ENCODE data around the gene POLR2J3.
"Not testable (repeated sequence)": the region's sequence is repeated elsewhere in the genome, so short reads cannot be mapped to it uniquely, and the experiment has no call there.

The POLR2J3 gene

GRCh38 chr7:102572261-102573239 is at the start of gene POLR2J3:
TSS of gene POLR2J3 (minus strand) at chr7:102572583. CDS start at chr7:102572521, 62 bp downstream.
- DNase-seq = not testable (repeated sequence)

GRCh38 chr7:102618122-102618521 is 45.7 kb upstream of the POLR2J3 start:
- not testable (repeated sequence) for DNase-seq

DNA sequence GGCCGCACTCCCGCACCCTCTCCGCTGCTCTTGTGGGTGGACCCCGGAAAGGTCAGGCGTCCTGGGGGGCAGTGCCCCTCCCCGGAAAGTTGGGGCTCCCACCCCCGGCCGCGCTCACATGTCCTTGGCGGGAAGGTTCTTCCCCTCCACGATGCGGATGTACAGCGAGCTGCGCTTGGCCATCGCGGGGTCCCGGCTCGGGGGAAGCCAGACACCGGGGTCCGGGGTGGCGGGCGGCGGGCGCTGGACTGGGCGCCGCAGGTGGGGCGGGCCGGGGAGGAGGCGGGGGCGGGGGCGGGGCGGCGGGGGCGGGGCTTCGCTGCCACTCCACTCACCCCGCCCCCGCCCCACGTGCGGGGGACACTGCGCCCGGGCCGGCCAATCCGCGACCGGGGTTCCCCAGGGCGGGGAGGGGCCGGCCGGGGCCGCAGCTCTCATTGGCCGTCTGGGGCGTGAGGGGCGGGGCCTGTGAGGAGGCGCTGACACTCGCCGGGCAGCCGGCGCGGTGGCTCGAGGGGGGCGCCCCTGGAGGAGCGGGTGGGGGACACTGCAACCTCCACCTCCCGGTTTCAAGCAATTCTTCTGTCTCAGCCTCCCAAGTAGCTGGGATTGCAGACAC is 44.2 kb upstream of the POLR2J3 start, which contains the start of gene RASA4:
TSS of gene RASA4 (minus strand) at position 250 of the 619 bp plus-strand sequence. CDS start at position 183, 67 bp downstream.
- not testable (repeated sequence) for DNase-seq

DNA sequence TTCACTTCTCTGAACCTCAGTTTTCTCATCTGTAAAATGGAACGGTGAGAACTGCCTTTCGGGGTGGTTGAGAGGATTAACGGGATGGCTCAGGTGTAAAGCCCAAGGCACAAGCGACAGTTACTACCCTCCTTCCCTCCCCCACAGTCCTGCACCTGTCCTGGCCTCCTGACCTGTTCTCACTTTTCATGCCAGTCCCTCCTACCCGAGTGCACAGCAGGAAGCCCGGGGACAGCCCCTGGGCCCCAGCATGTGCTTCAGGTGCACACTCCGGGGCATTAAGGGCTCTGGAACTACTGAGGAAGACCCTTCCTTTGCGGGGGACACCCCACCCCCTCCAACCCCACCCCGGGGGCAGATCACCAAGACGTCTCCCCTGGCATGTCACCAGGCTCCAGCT is 43.5 kb upstream of the POLR2J3 start:
- DNase-seq = not testable (repeated sequence)

GRCh38 chr7:102614873-102615272 is 42.5 kb upstream of the POLR2J3 start:
- not testable (repeated sequence) for DNase-seq

GRCh38 chr7:102614346-102614697 is 41.9 kb upstream of the POLR2J3 start:
- DNase-seq = not testable (repeated sequence)

DNA sequence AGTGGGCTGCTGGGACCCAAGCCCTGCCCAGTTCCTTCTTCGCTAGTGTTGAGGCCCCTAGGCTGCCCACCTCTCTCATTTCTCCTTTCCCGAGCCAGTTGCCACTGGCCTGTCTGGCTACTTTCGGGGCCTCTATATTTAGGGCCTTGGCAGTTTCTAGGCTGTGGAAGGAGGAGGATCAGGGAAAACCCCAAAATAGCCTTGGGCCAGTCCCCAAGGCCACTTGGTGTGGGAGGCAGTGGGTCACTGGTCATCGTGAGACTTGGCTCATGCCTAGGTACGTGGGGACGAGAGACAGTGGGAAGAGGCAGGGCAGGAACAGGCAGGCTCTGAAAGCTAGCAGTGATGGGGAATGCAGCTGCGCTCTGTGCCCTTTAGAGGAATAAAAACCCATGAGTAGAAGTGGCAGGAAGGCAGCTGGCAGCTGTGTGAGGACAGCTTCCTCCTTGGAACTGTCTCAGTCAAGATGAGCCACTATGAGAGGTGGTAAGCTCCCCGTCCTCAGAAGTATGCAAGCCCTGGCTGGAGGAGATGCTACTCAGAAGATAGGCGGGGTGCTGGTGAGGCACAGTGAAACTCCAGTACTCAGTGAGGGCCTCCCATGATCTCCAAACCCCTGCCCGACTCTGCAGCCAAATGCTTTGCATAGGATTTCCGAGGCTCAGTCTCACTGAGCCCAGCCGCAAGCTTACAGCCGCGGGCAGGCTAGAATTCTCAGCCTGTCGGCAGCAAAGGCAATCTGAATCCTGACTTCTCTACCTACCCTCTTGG is 41.4 kb upstream of the POLR2J3 start:
- not testable (repeated sequence) for DNase-seq

DNA sequence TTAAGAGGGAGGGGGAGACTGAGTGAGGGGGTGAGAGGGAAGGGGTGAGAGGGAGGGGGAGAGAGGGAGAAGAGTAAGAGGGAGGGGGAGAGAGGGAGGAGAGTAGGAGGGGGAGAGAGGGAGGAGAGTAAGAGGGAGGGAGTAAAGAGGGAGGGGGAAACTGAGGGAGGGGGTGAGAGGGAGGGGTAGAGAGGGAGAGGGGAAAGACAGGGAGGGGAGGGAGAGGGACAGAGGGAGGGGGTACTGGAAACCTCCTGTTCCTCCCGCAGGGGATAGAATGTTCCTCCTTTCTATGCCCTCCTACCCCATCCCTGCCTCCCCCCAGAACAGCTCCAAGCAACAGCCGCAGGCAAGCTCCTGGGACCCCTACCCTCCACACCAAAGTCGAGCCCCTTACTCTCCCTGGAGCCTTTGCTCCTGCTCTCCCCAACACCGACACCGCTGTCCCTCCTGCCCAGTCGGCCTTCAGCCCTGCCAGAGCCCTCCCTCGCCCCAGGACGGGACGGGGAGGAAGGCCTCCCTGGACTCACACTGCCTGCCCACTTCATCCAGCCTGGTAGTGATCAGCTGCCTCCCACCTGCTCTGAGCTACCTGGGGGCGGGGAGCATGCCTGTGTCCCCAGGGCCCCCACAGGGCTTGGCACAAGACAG is 39.4 kb upstream of the POLR2J3 start:
- not testable (repeated sequence) for DNase-seq

- DNase-seq = not testable (repeated sequence)
These were observed 38.8 kb upstream of the POLR2J3 start for GRCh38 chr7:102611013-102611674.

- not testable (repeated sequence) for DNase-seq
These were observed 38.1 kb upstream of the POLR2J3 start for GRCh38 chr7:102610441-102610840.

DNA sequence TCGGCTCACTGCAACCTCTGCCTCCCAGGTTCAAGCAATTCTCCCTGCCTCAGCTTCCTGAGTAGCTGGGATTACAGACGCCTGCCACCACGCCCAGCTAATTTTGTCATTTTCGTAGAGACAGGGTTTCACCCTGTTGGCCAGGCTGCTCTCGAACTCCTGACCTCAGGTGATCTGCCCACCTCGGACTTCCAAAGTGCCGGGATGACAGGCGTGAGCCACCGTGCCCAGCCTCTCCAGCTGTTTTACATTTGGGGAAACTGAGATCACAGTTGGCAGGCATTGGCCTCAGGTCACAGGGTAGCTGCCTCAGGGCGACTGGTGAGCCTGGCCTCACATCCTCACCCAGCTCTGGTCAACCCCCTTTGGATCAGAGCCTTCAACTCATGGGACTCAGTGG is 37.4 kb upstream of the POLR2J3 start:
- DNase-seq = not testable (repeated sequence)

DNA sequence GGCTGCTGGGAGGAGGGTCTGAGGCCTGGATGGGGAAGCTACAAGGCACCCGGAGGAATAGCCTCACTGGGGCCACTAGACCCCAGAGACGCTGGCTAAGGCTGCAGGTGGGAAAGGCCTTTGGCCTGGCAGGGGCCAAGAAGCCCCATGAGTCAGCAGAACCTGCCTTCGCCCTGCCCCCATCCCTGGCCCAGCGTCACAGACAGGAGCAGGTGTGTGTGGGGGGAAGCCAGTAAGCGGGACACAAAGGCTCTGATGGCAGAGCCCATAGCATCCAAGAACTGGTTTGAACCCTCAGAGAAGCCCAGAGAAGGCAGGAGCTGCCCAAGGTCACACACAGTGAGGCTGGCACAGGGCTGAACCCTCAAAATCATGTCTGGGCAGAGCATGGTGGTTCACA is 34.5 kb upstream of the POLR2J3 start:
- not testable (repeated sequence) for DNase-seq

DNA sequence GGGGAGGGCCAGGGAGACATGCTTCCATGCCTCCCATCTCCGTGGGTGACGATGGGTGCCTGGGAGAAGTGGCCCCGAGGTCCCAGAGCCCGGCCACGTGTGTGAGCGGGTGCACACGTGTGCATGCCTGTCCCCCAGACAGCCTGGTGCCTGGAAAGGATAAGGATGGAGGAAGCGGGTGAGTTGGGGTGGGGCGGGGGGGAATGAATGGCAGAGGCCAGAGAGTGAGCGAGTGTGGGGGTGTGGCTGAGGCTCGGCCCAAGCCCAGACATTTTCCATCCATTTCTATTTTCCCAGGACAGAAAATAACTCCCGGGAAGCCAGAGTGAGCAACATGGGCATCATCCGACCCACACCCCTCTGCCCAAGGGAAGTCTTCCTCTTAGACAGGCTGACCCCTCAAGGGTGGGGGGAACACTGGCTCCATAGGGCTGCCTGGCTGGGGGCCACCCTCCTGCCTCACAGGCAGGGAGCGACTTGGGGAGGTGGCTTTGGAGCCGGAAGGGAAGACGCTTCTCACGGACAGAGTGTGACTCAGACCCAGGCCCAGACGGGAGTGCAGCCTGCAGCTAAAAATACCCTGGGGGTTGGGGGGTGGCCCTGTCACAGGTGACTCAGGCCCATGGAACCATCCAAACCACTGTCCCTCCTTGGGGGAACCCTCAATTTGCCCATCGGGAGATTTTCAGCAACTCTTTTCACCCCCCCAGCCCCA is 32.2 kb upstream of the POLR2J3 start:
- not testable (repeated sequence) for DNase-seq

GRCh38 chr7:102602317-102602716 is 29.9 kb upstream of the POLR2J3 start:
- DNase-seq = not testable (repeated sequence)

DNA sequence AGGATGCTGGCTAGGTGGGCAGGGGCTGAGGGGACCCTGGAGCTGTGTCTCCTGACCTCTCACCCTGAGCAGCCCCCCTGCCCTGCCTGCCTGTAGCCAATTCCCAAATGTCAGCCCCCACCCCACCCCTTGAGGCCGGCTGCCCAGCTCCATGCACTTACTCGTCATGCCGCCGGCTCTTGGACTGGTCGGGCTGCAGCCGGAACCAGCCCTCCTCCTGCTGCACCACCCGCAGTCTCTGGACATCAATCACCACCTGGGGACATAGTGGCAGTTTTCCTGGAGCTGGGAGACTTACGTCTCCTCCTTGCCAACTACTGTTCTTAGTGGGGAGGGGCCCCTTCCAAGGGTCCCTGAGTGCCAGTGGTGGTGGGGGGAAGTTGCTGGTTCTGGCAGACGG is 27.3 kb upstream of the POLR2J3 start:
- not testable (repeated sequence) for DNase-seq

DNA sequence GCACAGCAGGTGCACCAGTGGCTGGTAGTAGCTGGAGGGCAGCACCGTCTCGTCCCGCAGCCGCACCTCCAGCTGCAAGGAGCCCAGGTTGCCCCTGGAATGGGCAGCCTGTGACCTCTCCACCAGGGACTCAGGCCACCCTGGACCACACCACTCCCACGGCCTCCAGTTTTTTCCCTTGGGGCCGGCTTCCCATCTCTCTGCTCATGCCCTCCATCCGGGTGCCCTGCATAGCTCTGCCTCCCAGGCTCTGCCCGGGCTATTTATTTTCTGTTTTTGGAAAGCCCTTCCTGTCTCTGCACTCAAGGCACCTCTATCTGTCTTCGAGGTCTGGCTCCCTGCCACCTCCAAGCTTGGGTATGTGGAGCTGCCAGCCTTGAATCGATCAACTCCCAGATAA is 23.7 kb upstream of the POLR2J3 start:
- DNase-seq = not testable (repeated sequence)

DNA sequence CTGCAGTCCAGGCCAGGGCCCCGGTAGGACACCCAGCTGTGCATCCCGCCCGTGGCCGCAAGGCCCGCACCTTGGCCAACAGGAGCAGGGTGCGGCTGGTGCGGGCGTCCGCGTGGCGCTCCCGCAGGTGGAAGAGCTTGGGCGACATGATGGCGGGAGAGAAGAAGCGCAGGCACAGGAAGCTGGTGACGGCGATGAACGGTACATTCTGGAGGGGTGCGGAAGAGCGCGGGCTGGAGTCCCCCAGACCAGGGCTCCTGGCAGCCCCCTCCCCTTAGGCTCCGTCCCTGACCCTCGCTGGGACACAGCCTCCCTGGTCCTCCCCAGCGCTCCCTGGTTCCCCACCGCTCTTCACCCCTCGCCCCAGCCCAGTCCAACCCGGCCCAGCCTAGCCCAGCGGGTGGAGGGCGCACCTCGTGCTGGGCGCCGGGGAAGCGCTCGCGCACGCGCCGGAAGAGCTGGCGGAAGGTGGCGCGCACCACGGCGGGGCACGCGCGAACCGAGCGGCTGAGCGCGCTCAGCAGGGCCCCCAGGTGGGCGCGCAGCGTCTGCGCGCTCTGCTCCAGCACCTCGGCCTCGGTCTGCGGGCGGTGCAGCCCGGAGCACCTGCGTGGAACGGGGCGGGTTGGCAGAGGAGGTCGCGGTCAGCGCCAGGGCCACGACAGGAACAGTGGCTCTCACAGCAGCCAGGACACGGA is 21.4 kb upstream of the POLR2J3 start:
- DNase-seq = not testable (repeated sequence)

DNA sequence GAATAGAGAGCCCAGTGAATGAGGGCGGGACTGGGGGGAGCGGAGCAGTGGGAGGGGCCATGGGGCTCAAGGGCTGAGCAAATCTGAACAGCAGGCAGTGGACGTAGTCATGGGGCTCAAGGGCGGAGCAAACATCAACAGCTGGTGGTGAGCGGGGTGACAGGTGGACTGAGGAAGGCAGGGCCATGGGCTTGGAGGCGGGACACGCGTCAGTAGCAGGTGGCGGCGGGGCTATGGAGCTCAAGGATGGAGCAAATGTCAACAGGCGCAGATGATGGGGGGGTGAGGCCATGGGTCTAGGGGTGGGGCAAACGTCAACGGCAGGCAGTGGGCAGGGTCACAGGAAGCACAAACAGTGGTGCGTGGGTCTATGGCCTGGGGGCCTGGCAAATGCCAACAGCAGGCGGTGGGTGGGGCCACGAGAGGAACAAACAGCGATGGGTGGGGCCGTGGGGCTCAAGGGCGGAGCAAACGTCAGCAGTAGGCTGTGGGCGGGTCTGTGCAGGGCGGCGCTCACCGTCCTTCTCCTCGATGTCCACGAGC is 20.2 kb upstream of the POLR2J3 start:
- not testable (repeated sequence) for DNase-seq

GRCh38 chr7:102589857-102590256 is 17.5 kb upstream of the POLR2J3 start:
- DNase-seq = not testable (repeated sequence)

- DNase-seq = not testable (repeated sequence)
These were observed 11.1 kb upstream of the POLR2J3 start for GRCh38 chr7:102583495-102583894.

All from NCI-H2029 (cell line).